ENCODE measurements around the gene SLIT3. TPM values are rescaled to one million over a fixed set of nuclear protein-coding genes. Genes with fewer than 3 reads are reported as not detected.

SLIT3 gene
- total RNA-seq, 1 donor from 2014 or later: 31.8 TPM

DNA sequence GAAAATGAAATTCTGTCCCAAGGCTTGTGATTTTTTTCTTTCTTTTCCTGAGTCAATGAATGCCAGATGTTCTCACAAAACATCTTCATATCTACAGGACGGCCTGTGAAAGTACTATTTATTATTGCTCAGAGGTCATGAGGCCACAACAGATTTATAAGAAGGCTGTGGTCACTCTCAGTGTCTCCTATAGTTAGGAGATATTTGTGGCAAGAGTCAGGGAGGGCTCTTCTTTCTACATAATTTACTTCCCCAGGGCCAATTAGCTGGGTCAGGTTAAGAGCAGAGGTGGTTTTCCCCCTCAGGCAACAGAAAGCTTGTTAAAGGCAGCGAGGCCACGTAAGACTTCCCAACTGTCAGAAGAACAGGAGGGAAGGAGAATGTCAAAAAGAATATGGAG is 248.7 kb downstream of the SLIT3 start:
- H3K9me3 Mint-ChIP-seq (ENCODE audit: unreplicated experiment): no peaks in the 10 kb centered on the region
- DNase-seq (ENCODE audit: extremely low spot score, unreplicated experiment): no peak
- peaks cover 26% of the 10 kb centered on the region for H3K4me1 Mint-ChIP-seq (ENCODE audit: unreplicated experiment)
- TF ChIP-seq, protein P1, sequence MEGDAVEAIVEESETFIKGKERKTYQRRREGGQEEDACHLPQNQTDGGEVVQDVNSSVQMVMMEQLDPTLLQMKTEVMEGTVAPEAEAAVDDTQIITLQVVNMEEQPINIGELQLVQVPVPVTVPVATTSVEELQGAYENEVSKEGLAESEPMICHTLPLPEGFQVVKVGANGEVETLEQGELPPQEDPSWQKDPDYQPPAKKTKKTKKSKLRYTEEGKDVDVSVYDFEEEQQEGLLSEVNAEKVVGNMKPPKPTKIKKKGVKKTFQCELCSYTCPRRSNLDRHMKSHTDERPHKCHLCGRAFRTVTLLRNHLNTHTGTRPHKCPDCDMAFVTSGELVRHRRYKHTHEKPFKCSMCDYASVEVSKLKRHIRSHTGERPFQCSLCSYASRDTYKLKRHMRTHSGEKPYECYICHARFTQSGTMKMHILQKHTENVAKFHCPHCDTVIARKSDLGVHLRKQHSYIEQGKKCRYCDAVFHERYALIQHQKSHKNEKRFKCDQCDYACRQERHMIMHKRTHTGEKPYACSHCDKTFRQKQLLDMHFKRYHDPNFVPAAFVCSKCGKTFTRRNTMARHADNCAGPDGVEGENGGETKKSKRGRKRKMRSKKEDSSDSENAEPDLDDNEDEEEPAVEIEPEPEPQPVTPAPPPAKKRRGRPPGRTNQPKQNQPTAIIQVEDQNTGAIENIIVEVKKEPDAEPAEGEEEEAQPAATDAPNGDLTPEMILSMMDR (IDR thresholded peaks at IDR 0.05): no peak
- H3K36me3 Mint-ChIP-seq (ENCODE audit: unreplicated experiment): no peaks in the 10 kb centered on the region
- H3K27ac Mint-ChIP-seq (ENCODE audit: unreplicated experiment): no peak overlapping the region
- H3K4me3 Mint-ChIP-seq (ENCODE audit: unreplicated experiment): no peak overlapping the region
- no peaks in the 10 kb centered on the region for H3K27me3 Mint-ChIP-seq (ENCODE audit: unreplicated experiment)

DNA sequence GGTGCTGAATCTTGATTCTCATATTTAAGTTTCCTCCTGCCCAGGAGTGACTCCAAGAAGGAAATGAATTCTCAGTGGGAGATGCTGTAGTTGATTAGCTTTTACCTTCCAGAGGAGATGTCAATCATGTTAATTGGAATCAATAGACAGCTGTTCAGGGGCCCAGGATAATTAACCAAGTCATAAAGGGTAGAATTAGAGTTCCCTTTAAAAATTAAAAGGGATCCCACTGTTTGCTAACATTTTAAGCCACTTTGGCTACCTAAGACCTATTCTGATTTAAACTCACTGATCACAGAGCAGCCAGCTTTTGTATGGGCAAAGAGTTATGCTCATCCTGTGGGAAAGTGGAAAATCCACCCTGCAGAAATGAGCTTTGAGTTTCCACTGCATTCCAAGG is 249.6 kb downstream of the SLIT3 start:
- Mint-ChIP-seq H3K9me3 (ENCODE audit: unreplicated experiment) (no peaks in the 10 kb centered on the region), H3K4me3 (ENCODE audit: unreplicated experiment) (no peak overlapping the region), H3K36me3 (ENCODE audit: unreplicated experiment) (no peaks in the 10 kb centered on the region), H3K27ac (ENCODE audit: unreplicated experiment) (no peak overlapping the region), H3K4me1 (ENCODE audit: unreplicated experiment) (peaks cover 26% of the 10 kb centered on the region), H3K27me3 (ENCODE audit: unreplicated experiment) (no peaks in the 10 kb centered on the region)
- no peak for DNase-seq (ENCODE audit: extremely low spot score, unreplicated experiment)
- TF ChIP-seq, protein P1 (IDR thresholded peaks at IDR 0.05): no peak

DNA sequence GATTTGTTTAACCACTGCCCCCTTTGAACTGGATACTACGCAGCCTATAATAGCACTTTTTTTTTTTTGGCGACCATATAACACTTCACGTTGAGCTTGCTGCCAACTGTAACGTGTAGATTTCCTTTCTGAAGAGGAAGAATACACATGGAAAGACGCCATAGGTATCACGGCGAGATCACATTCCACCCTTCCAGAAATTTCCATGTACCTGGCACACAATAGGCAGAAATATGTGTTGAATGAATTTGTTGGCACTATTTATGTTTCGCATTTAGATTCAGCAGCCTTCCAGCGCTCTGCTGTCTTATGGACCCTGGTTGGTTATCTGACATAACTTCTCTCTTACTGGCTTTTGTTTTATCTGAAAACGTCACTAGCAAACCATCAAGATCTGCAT is 250.3 kb downstream of the SLIT3 start:
- Mint-ChIP-seq H3K4me1 (ENCODE audit: unreplicated experiment) (peaks cover 26% of the 10 kb centered on the region), H3K4me3 (ENCODE audit: unreplicated experiment) (no peak overlapping the region), H3K27me3 (ENCODE audit: unreplicated experiment) (no peaks in the 10 kb centered on the region), H3K9me3 (ENCODE audit: unreplicated experiment) (no peaks in the 10 kb centered on the region), H3K36me3 (ENCODE audit: unreplicated experiment) (no peaks in the 10 kb centered on the region), H3K27ac (ENCODE audit: unreplicated experiment) (no peak overlapping the region)
- TF ChIP-seq, protein P1 (IDR thresholded peaks at IDR 0.05): no peak
- DNase-seq (ENCODE audit: extremely low spot score, unreplicated experiment): no peak

DNA sequence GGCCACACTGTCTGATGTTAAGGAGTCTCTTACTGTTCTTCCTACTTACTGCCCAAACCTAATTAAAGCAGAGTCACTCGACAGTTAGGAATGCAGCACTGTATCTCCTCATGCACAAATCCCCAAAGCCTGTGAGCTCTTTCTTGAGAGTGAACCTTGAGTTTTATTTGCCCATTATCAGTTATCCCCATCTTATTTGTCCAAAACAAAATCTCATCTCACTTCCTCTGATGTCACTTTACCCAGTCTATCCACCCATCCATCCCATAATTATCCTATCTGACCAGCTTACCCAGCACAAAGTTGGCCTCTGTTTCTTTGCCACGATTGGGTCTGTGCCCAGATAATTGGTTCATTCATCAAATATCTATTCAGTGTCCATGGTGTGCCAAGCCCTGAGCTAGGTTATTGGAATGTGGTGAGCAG is 250.8 kb downstream of the SLIT3 start:
- Mint-ChIP-seq H3K27ac (ENCODE audit: unreplicated experiment) (no peak overlapping the region), H3K4me1 (ENCODE audit: unreplicated experiment) (peaks cover 26% of the 10 kb centered on the region), H3K36me3 (ENCODE audit: unreplicated experiment) (no peaks in the 10 kb centered on the region), H3K9me3 (ENCODE audit: unreplicated experiment) (no peaks in the 10 kb centered on the region), H3K4me3 (ENCODE audit: unreplicated experiment) (no peak overlapping the region), H3K27me3 (ENCODE audit: unreplicated experiment) (no peaks in the 10 kb centered on the region)
- TF ChIP-seq, protein P1 (IDR thresholded peaks at IDR 0.05): no peak
- no peak for DNase-seq (ENCODE audit: extremely low spot score, unreplicated experiment)

DNA sequence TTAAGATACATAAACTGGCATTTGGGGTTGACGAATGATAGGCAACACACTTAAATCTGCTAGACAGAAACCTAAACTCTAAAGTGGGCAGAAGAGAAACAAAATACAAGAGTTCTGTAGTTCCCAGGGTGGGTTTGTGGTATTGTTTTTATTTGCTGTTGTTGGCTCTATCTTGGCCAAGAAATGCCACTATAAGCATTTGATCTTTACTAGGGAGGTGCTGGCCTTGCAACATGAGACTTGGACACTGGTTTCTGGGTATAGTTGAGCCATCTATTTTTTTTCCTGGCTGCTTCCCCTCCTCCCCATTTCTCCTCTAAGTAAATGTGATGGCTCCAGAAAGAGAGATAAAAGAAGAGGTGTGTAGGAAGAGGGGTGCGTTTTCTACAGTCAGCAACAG is 251.2 kb downstream of the SLIT3 start:
- no peak for DNase-seq (ENCODE audit: extremely low spot score, unreplicated experiment)
- H3K36me3 Mint-ChIP-seq (ENCODE audit: unreplicated experiment): no peaks in the 10 kb centered on the region
- H3K27me3 Mint-ChIP-seq (ENCODE audit: unreplicated experiment): no peaks in the 10 kb centered on the region
- no peaks in the 10 kb centered on the region for H3K9me3 Mint-ChIP-seq (ENCODE audit: unreplicated experiment)
- peaks cover 26% of the 10 kb centered on the region for H3K4me1 Mint-ChIP-seq (ENCODE audit: unreplicated experiment)
- H3K27ac Mint-ChIP-seq (ENCODE audit: unreplicated experiment): no peak overlapping the region
- H3K4me3 Mint-ChIP-seq (ENCODE audit: unreplicated experiment): no peak overlapping the region
- TF ChIP-seq, protein P1 (IDR thresholded peaks at IDR 0.05): no peak
